CD4-positive, alpha-beta T cell treated with Interleukin-12 subunit alpha and Interleukin-12 subunit beta, for 1 hour (primary cell): ENCODE data around the gene VEGFB.
"Not testable (repeated sequence)": the region's sequence is repeated elsewhere in the genome, so short reads cannot be mapped to it uniquely, and the experiment has no call there.

Source experiments
- DNase-seq: peaks from one replicate; pipeline ENCODE4 v3.0.0-alpha.2; 2020

VEGFB gene

GRCh38 chr11:64232182-64232966 is 2.0 kb upstream of the VEGFB start:
- DNase-seq = no peak

GRCh38 chr11:64232967-64233315 is 1.4 kb upstream of the VEGFB start:
- no peak for DNase-seq

- peak; percentile 56 for DNase-seq
These were observed 429 bp downstream of the VEGFB start for GRCh38 chr11:64234647-64235379.

- DNase-seq = no peak
These were observed 1.2 kb downstream of the VEGFB start for GRCh38 chr11:64235437-64236161.

- no peak for DNase-seq
These were observed 3.1 kb downstream of the VEGFB start for GRCh38 chr11:64237484-64237951.

- DNase-seq = no peak
These were observed 3.7 kb downstream of the VEGFB start for GRCh38 chr11:64238076-64238475.

GRCh38 chr11:64238999-64239398 is 4.6 kb downstream of the VEGFB start:
- DNase-seq = no peak

GRCh38 chr11:64239662-64240434 is 5.5 kb downstream of the VEGFB start:
- no peak for DNase-seq

GRCh38 chr11:64240435-64241240 is 6.3 kb downstream of the VEGFB start, which contains the start of gene FKBP2:
FKBP2 (plus strand) TSS chr11:64241095; CDS start chr11:64242388, 1,293 bp downstream.
- DNase-seq = peak; percentile 99

- no peak for DNase-seq
These were observed 6.8 kb downstream of the VEGFB start for GRCh38 chr11:64241241-64241490.

GRCh38 chr11:64241491-64242374 is 7.3 kb downstream of the VEGFB start:
- peak; percentile 100 for DNase-seq

GRCh38 chr11:64243236-64243854 is 9.0 kb downstream of the VEGFB start:
- no peak for DNase-seq

GRCh38 chr11:64244107-64244506 is 9.7 kb downstream of the VEGFB start:
- no peak for DNase-seq

GRCh38 chr11:64244966-64245365 is 10.6 kb downstream of the VEGFB start:
- no peak for DNase-seq

- DNase-seq = peak; percentile 67
These were observed 11.0 kb downstream of the VEGFB start for GRCh38 chr11:64245401-64245796.

GRCh38 chr11:64245797-64246620 is 11.6 kb downstream of the VEGFB start:
- DNase-seq = peak; percentile 68

GRCh38 chr11:64246621-64246870 is 12.2 kb downstream of the VEGFB start:
- DNase-seq = not testable (repeated sequence)

- peak; percentile 81 for DNase-seq
These were observed 12.7 kb downstream of the VEGFB start, which contains the start of gene PPP1R14B for GRCh38 chr11:64246871-64247728. PPP1R14B (minus strand) TSS chr11:64246943; CDS start chr11:64246673, 270 bp downstream.
